HCT116 (cell line): Measurements from ENCODE around the gene RAB29. TPM values are rescaled to one million over a fixed set of nuclear protein-coding genes. Genes with fewer than 3 reads are reported as not detected.

Experiments
- ATAC-seq: fragments of 200-7000 bp; cut with Tn5 transposase; 2 replicates; pipeline ENCODE4 v1.9.1; 2020; ENCODE audit warnings: mild to moderate bottlenecking, moderate library complexity
- BruUV-seq: library from RNA; stranded (reverse); fragments of 400-500 nt; replicated peaks from 2 replicates; lab custom pipeline; 2021; lab: Mats Ljungman, UMichigan
- CTCF ChIA-PET: fragments of 300-600 bp; sonication (Branson Sonifier 250); formaldehyde crosslinking; loops from one replicate; lab custom pipeline; 2021; ENCODE audit warnings: antibody characterized with exemption; lab: Charles Lee
- POLR2A ChIA-PET: fragments of 300-600, 350-600 bp; sonication (Branson Sonifier 250); formaldehyde crosslinking; loops from one replicate; lab custom pipeline; 2021; ENCODE audit warnings: antibody characterized with exemption; lab: Charles Lee
- RAD21 ChIA-PET, 2 experiments: fragments of 300-600 bp; sonication (Branson Sonifier 250); formaldehyde crosslinking; loops; one replicate each; lab custom pipeline; 2023; ENCODE audit warnings: low total read pairs in 2 of 2; ENCODE audit not compliant: uncharacterized antibody in 2 of 2, unreplicated experiment in 2 of 2, low non-redundant PET in 1 of 2; lab: Charles Lee
- DNase-seq: peaks from one replicate; pipeline ENCODE4 v3.0.0-alpha.2; 2010; ENCODE audit warnings: low read depth, low spot score
- H2AFZ ChIP-seq: fragments of 200-600 bp; shearing (Covaris generic), sonication (generic); 2 replicates; pipeline ENCODE4 v1.6.1; 2017; ENCODE audit warnings: low read depth, mixed run types, mixed read lengths, antibody characterized with exemption, low read length; ENCODE audit not compliant: poor library complexity, severe bottlenecking
- H3K27ac ChIP-seq: 2 replicates; pipeline ENCODE4 v1.5.1; 2012; ENCODE audit warnings: low read depth, low read length
- H3K27me3 ChIP-seq: fragments of 200-600 bp; sonication (generic); 2 replicates; pipeline ENCODE4 v1.6.1; 2016; ENCODE audit warnings: mixed run types, low read length, mixed read lengths; ENCODE audit not compliant: insufficient read depth
- H3K36me3 ChIP-seq, 2 experiments: fragments of 200-500 bp in 1 of 2; fragments of 200-600 bp in 1 of 2; sonication (Bioruptor generic) in 1 of 2; sonication (generic) in 1 of 2; 2 replicates each; pipeline versions ENCODE4 v1.5.1 to v1.6.1; 2014 to 2016; ENCODE audit warnings: low read length in 2 of 2, inconsistent platforms in 1 of 2, mixed read lengths in 1 of 2, mixed run types in 1 of 2; ENCODE audit not compliant: insufficient read depth in 2 of 2, control insufficient read depth in 1 of 2
- H3K4me1 ChIP-seq, 2 experiments: fragments of 200-600 bp in 1 of 2; sonication (generic) in 1 of 2; 2 replicates each; pipeline versions ENCODE4 v1.5.1 to v1.6.1; 2012 to 2017; ENCODE audit warnings: low read length in 2 of 2, inconsistent platforms in 1 of 2, mild to moderate bottlenecking in 1 of 2, mixed read lengths in 1 of 2, mixed run types in 1 of 2, moderate library complexity in 1 of 2; ENCODE audit not compliant: insufficient read depth in 2 of 2, control insufficient read depth in 1 of 2
- H3K4me2 ChIP-seq: fragments of 200-600 bp; sonication (generic); 2 replicates; pipeline ENCODE4 v1.6.1; 2017; ENCODE audit warnings: mixed run types, low read length, mixed read lengths
- H3K4me3 ChIP-seq, 2 experiments: fragments of 200-600 bp in 1 of 2; sonication (generic) in 1 of 2; replicated peaks in 1 of 2; 2 replicates each; pipeline ENCODE4 v1.5.1; 2011 to 2016; ENCODE audit warnings: low read length in 2 of 2, control low read depth in 1 of 2, low read depth in 1 of 2, mild to moderate bottlenecking in 1 of 2, mixed read lengths in 1 of 2, mixed run types in 1 of 2
- H3K79me2 ChIP-seq: fragments of 200-600 bp; sonication (generic); 2 replicates; pipeline ENCODE4 v1.6.1; 2017; ENCODE audit warnings: mild to moderate bottlenecking, mixed run types, low read length, moderate library complexity, mixed read lengths; ENCODE audit not compliant: insufficient read depth
- H3K9ac ChIP-seq: fragments of 200-600 bp; sonication (generic); 2 replicates; pipeline ENCODE4 v1.6.1; 2016; ENCODE audit warnings: low read length, mixed read lengths
- H3K9me2 ChIP-seq: fragments of 200-600 bp; sonication (generic), shearing (Covaris generic); 2 replicates; pipeline ENCODE4 v1.6.1; 2017; ENCODE audit warnings: mixed run types, mild to moderate bottlenecking, moderate library complexity; ENCODE audit not compliant: insufficient read depth
- H3K9me3 ChIP-seq, 2 experiments: fragments of 200-500 bp in 1 of 2; fragments of 200-600 bp in 1 of 2; sonication (Bioruptor generic) in 1 of 2; sonication (generic) in 1 of 2; 2 replicates each; pipeline ENCODE4 v1.6.1; 2014 to 2017; ENCODE audit warnings: low read length in 2 of 2, mixed read lengths in 2 of 2, inconsistent platforms in 1 of 2, low read depth in 1 of 2, mild to moderate bottlenecking in 1 of 2, mixed run types in 1 of 2, moderate library complexity in 1 of 2; ENCODE audit not compliant: control insufficient read depth in 1 of 2, insufficient read depth in 1 of 2
- H4K20me1 ChIP-seq: fragments of 200-600 bp; sonication (generic), shearing (Covaris generic); 2 replicates; pipeline ENCODE4 v1.6.1; 2017; ENCODE audit warnings: mixed run types, mild to moderate bottlenecking, moderate library complexity; ENCODE audit not compliant: insufficient read depth
- ATF3 ChIP-seq: IDR thresholded peaks from 2 replicates; pipeline ENCODE4 v1.6.1; 2012
- CBX3 ChIP-seq: IDR thresholded peaks from 2 replicates; pipeline ENCODE4 v1.6.1; 2012; ENCODE audit warnings: low read depth
- FOSL1 ChIP-seq: IDR thresholded peaks from 2 replicates; pipeline ENCODE4 v1.6.1; 2012; ENCODE audit warnings: low read depth
- YY1 ChIP-seq: IDR thresholded peaks from 2 replicates; pipeline ENCODE4 v1.6.1; 2011; ENCODE audit warnings: low read length, low read depth, moderate library complexity, mild to moderate bottlenecking; ENCODE audit not compliant: insufficient replicate concordance; ENCODE audit errors: extremely low read depth
- ZBTB33 ChIP-seq: IDR thresholded peaks from 2 replicates; pipeline ENCODE4 v1.6.1; 2011; ENCODE audit warnings: mild to moderate bottlenecking, low read length, moderate library complexity; ENCODE audit not compliant: insufficient replicate concordance; ENCODE audit errors: extremely low read depth
- ZFX ChIP-seq: fragments of 450-650 bp; IDR thresholded peaks from 2 replicates; pipeline ENCODE4 v1.6.1; 2017
- intact Hi-C: fragments of 100-400 bp; cut with micrococcal nuclease; formaldehyde crosslinking; loops from 2 replicates; pipeline ENCODE4 v1.10.0; 2022
- total RNA-seq: library from RNA; stranded (reverse); gene quantifications from one replicate; pipeline ENCODE4 v1.2.1, GENCODE V29; 2021; ENCODE audit not compliant: unreplicated experiment

Gene RAB29
- total RNA-seq, 1 experiment from 2014 or later, result 17.7 TPM

GRCh38 chr1:205792961-205793673 lies 17.8 kb upstream of the RAB29 start:
- ATAC-seq (no peak), DNase-seq (no peak)
- H3K27ac ChIP-seq, result no peak overlapping the region
- H3K9me2 ChIP-seq, result no peaks in the 10 kb centered on the region
- no peak overlapping the region for H3K4me2 ChIP-seq
- H3K9ac ChIP-seq, result no peak overlapping the region
- H2AFZ ChIP-seq, result no peak overlapping the region
- ChIA-PET RAD21 (interaction anchor here in 1 of 2 experiments (1.1 to 2.0 kb wide), 2 partner anchors 114 to 184 kb away, joined by 3 to 14 read pairs; no protein-coding TSS in a partner anchor), POLR2A (no interaction called here), CTCF (interaction anchor here (1.4 to 5.7 kb wide), 2 partner anchors 115 to 184 kb away, joined by 3 to 128 read pairs; no protein-coding TSS in a partner anchor)
- intact Hi-C loops, result loop anchor here (5.0 kb wide), 1 partner anchor 314 kb away; no protein-coding TSS in a partner anchor
- TF ChIP-seq CBX3, result no peak
- no peak for TF ChIP-seq YY1
- no peak for TF ChIP-seq FOSL1
- no peak for TF ChIP-seq ATF3
- no peak for TF ChIP-seq ZBTB33
- TF ChIP-seq ZFX, result no peak
- no peak overlapping the region for H3K4me3 ChIP-seq
- no TSS peak for BruUV-seq
- H3K4me1 ChIP-seq, result no peaks in the 10 kb centered on the region
- no peaks in the 10 kb centered on the region for H3K27me3 ChIP-seq
- no peaks in the 10 kb centered on the region for H3K79me2 ChIP-seq
- H3K9me3 ChIP-seq, result no peaks in the 10 kb centered on the region
- H3K36me3 ChIP-seq, result peaks cover 10 to 22% of the 10 kb centered on the region in 2 experiments; a peak in 3 of 4 replicates
- no peaks in the 10 kb centered on the region for H4K20me1 ChIP-seq
